ENCODE measurements around the gene PKN3. TPM values are rescaled to one million over a fixed set of nuclear protein-coding genes. Genes with fewer than 3 reads are reported as not detected.

PKN3 gene
- total RNA-seq (2014; rRNA removed; shearing (Covaris generic)), result 8.2 and 16.8 TPM in 2 replicates

- DNase-seq (ENCODE audit: low read depth), result peak; percentile 94
These were observed at the start of gene PKN3 for GRCh38 chr9:128702445-128702948. Gene PKN3, plus strand, starts transcription at chr9:128702503. Its CDS starts 413 bp downstream, at chr9:128702916.

GRCh38 chr9:128653908-128654307 lies 48.4 kb upstream of the PKN3 start:
- DNase-seq (ENCODE audit: low read depth), result no peak

- no peak for DNase-seq (ENCODE audit: low read depth)
These were observed 47.8 kb upstream of the PKN3 start for GRCh38 chr9:128654481-128654880.

- peak; percentile 98 for DNase-seq (ENCODE audit: low read depth)
These were observed 45.6 kb upstream of the PKN3 start, which contains the start of gene DYNC2I2 for GRCh38 chr9:128656416-128657343. Gene DYNC2I2, minus strand, starts transcription at chr9:128656847. Its CDS starts 121 bp downstream, at chr9:128656726.

GRCh38 chr9:128657344-128657704 lies 45.0 kb upstream of the PKN3 start:
- no peak for DNase-seq (ENCODE audit: low read depth)

- no peak for DNase-seq (ENCODE audit: low read depth)
These were observed 44.5 kb upstream of the PKN3 start for GRCh38 chr9:128657796-128658195.

GRCh38 chr9:128666481-128666941 lies 35.8 kb upstream of the PKN3 start:
- DNase-seq (ENCODE audit: low read depth), result peak; percentile 65

GRCh38 chr9:128669786-128670185 lies 32.5 kb upstream of the PKN3 start:
- DNase-seq (ENCODE audit: low read depth), result no peak

GRCh38 chr9:128675382-128675781 lies 26.9 kb upstream of the PKN3 start:
- no peak for DNase-seq (ENCODE audit: low read depth)

- DNase-seq (ENCODE audit: low read depth), result no peak
These were observed 24.5 kb upstream of the PKN3 start for GRCh38 chr9:128677794-128678193.

GRCh38 chr9:128683340-128684064 lies 18.8 kb upstream of the PKN3 start:
- DNase-seq (ENCODE audit: low read depth), result peak; percentile 50

GRCh38 chr9:128684065-128684324 lies 18.3 kb upstream of the PKN3 start:
- no peak for DNase-seq (ENCODE audit: low read depth)

GRCh38 chr9:128684325-128685199 lies 17.7 kb upstream of the PKN3 start:
- DNase-seq (ENCODE audit: low read depth), result peak; percentile 78

GRCh38 chr9:128685636-128686489 lies 16.4 kb upstream of the PKN3 start:
- DNase-seq (ENCODE audit: low read depth), result peak; percentile 30

- DNase-seq (ENCODE audit: low read depth), result no peak
These were observed 14.8 kb upstream of the PKN3 start for GRCh38 chr9:128687453-128687852.

- peak; percentile 99 for DNase-seq (ENCODE audit: low read depth)
These were observed 13.6 kb upstream of the PKN3 start, which contains the start of gene SET for GRCh38 chr9:128688501-128689292. Gene SET, plus strand, starts transcription at chr9:128689222. Its CDS starts 361 bp downstream, at chr9:128689583.

- DNase-seq (ENCODE audit: low read depth), result no peak
These were observed 13.0 kb upstream of the PKN3 start for GRCh38 chr9:128689293-128689774.

- DNase-seq (ENCODE audit: low read depth), result peak; percentile 69
These were observed 12.3 kb upstream of the PKN3 start for GRCh38 chr9:128689820-128690683.

GRCh38 chr9:128690684-128691034 lies 11.6 kb upstream of the PKN3 start:
- DNase-seq (ENCODE audit: low read depth), result no peak
